Measurements from ENCODE around the gene DSN1. TPM values are rescaled to one million over a fixed set of nuclear protein-coding genes. Genes with fewer than 3 reads are reported as not detected.

Gene DSN1
- total and polyA plus RNA-seq, 9 of the 15 experiments (the other 6 are each of a cell fraction or from before 2014, with no cell fraction given) = 23.3 to 45.3 (median 31.1) TPM

- Histone ChIP-seq H3K36me3 (ENCODE audit: control insufficient read depth, insufficient read depth, low read length) (peaks cover 66% of the 10 kb centered on the region), H3K4me3 (no peak overlapping the region), H2AFZ (ENCODE audit: low read depth, low read length) (no peak overlapping the region), H3K9me1 (ENCODE audit: control insufficient read depth, insufficient read depth, low read length) (no peaks in the 10 kb centered on the region), H3K27me3 (ENCODE audit: control insufficient read depth in 2 of 2, insufficient read depth in 2 of 2, low read length in 2 of 2) (no peaks in the 10 kb centered on the region), H3K4me1 (replicated peaks in 1 of 2; ENCODE audit: control insufficient read depth in 2 of 2, insufficient read depth in 2 of 2, low read length in 2 of 2) (no peaks in the 10 kb centered on the region), H3K4me2 (ENCODE audit: insufficient read depth, low read length) (no peak overlapping the region), H3K27ac (ENCODE audit: extremely low read depth, low read depth, low read length) (no peak overlapping the region), H4K20me1 (replicated peaks; ENCODE audit: control insufficient read depth, insufficient read depth, low read length) (no peaks in the 10 kb centered on the region), H3K79me2 (ENCODE audit: control insufficient read depth, insufficient read depth, low read length) (no peaks in the 10 kb centered on the region), H3K9me3 (replicated peaks; ENCODE audit: control insufficient read depth, insufficient read depth, low read depth, low read length) (no peaks in the 10 kb centered on the region), H3K9ac (ENCODE audit: insufficient read depth in 1 of 2, low read depth in 2 of 2, low read length in 2 of 2) (no peak overlapping the region)
- ATAC-seq (no peak), FAIRE-seq (no peak), DNase-seq (ENCODE audit: extremely low read depth in 1 of 4, low spot score in 3 of 4) (no peak)
- BruUV-seq (replicated peaks) = no TSS peak
- POLR2A ChIA-PET = interaction anchor here (1.1 to 3.8 kb wide), 2 partner anchors 11 to 13 kb away, joined by 3 to 18 read pairs; partner anchors contain the start of gene NDRG3
- CTCF ChIA-PET (ENCODE audit: low intra/inter-chr PET ratio) = no interaction called here
- in situ Hi-C loops (cut with MboI) = no loop called here
- no peak for TF ChIP-seq HOXB6 (CRISPR knock-in tag; IDR thresholded peaks at IDR 0.05; ENCODE audit: borderline replicate concordance)
- no peak for TF ChIP-seq TSHZ1 (CRISPR knock-in tag; IDR thresholded peaks at IDR 0.05)
- no peak for TF ChIP-seq ZNF316 (IDR thresholded peaks at IDR 0.05)
- no peak for TF ChIP-seq EGR1 (conservative IDR thresholded peaks at IDR 0.05)
- no peak for TF ChIP-seq CREB3L1 (IDR thresholded peaks at IDR 0.05; ENCODE audit: borderline replicate concordance, low read depth)
- TF ChIP-seq SMARCA4 (IDR thresholded peaks at IDR 0.05) = no peak
- no peak for TF ChIP-seq TSC22D4 (tag; IDR thresholded peaks at IDR 0.05)
- no peak for TF ChIP-seq KAT2B (IDR thresholded peaks at IDR 0.05; ENCODE audit: low read depth, low read length)
- no peak for TF ChIP-seq ZNF212 (CRISPR knock-in tag; IDR thresholded peaks at IDR 0.05)
- TF ChIP-seq NEUROD1 (IDR thresholded peaks at IDR 0.05; ENCODE audit: borderline replicate concordance, low read depth, low read length, partially characterized antibody) = no peak
- no peak for TF ChIP-seq FOS (IDR thresholded peaks at IDR 0.05; ENCODE audit: extremely low read depth, insufficient read length)
- TF ChIP-seq ZBED1 (IDR thresholded peaks at IDR 0.05) = no peak
- no peak for TF ChIP-seq RNF219 (CRISPR knock-in tag; IDR thresholded peaks at IDR 0.05)
- no peak for TF ChIP-seq POLR2AphosphoS5 (IDR thresholded peaks at IDR 0.05; ENCODE audit: control insufficient read depth, insufficient read depth, low read depth, low read length)
- intact Hi-C loops (cut with micrococcal nuclease) = loop anchor here (10.0 kb wide), 1 partner anchor 92 kb away; no protein-coding TSS in a partner anchor
Observed at GRCh38 chr20:36756496-36756895, 17.1 kb downstream of the DSN1 start.

Data from K562 (cell line).